ENCODE measurements around the gene TESK2. TPM values are rescaled to one million over a fixed set of nuclear protein-coding genes. Genes with fewer than 3 reads are reported as not detected.

Gene TESK2
- total and polyA plus RNA-seq, 2 of the 13 experiments (the other 11 are each of a cell fraction or from before 2014, with no cell fraction given): 5.5 to 9.6 TPM

DNA sequence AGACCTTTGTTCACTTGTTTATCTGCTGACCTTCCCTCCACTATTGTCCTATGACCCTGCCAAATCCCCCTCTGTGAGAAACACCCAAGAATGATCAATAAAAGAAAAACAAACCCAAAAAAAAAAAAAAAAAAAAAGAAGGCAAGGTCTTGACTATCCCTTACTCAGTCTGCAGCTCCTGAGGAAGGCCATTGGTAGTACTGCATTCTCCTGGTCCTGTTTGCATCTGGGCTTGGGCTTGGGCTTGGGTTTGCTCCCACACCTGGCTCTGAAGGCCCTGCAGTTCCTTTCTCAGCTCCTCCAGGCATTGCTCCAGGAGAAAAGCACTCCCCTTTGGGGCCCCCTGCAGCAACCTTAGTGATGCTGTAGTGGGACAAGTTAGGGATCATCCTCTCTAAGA lies 7.3 kb upstream of the TESK2 start (continued):
- no peak for TF ChIP-seq ARNT (IDR thresholded peaks at IDR 0.05)

DNA sequence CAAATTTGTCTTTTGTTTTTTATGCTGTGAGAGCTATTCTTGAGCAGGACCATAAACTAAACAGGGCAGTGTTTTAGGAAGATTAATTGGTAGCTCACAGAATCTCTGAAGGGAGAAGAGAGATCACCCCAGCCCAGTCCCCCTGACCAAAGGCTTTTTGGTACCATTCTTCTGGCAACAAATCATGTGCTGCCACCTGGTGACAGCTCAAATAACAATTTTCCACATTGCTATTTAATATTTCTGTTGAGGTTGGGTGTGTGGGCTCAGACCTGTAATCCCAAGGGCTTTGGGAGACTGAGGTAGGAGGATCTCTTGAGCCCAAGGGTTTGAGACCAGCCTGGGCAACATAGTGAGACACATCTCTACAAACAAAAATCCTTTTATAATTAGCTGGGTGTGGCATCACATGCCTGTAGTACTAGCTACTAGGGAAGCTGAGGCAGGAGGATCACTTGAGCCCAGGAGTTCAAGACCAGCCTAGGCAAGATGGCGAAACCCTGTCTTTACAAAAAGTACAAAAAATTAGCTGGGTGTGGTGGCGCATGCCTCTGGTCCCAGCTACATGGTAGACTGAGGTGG lies 2.2 kb upstream of the TESK2 start:
- Histone ChIP-seq H3K4me3 (replicated peaks in 1 of 3; ENCODE audit: insufficient read depth in 1 of 3, low read depth in 2 of 3, low read length in 3 of 3) (no peak overlapping the region), H3K4me2 (ENCODE audit: low read depth, low read length) (no peak overlapping the region), H4K20me1 (ENCODE audit: insufficient read depth, low read length) (no peaks in the 10 kb centered on the region), H3K4me1 (ENCODE audit: insufficient read depth, low read length) (peaks cover 26% of the 10 kb centered on the region), H3K9me3 (ENCODE audit: low read length) (no peaks in the 10 kb centered on the region), H2AFZ (ENCODE audit: low read length) (no peak overlapping the region), H3K27ac (ENCODE audit: extremely low read length, insufficient read depth, low read length) (no peak overlapping the region), H3K9ac (ENCODE audit: insufficient read depth, low read depth, low read length) (no peak overlapping the region), H3K79me2 (ENCODE audit: insufficient read depth, low read length) (peaks cover 2% of the 10 kb centered on the region), H3K36me3 (replicated peaks in 1 of 2; ENCODE audit: control insufficient read depth in 1 of 2, insufficient read depth in 2 of 2, low read length in 2 of 2) (peaks cover 0 to 8% of the 10 kb centered on the region in 2 experiments; a peak in 1 of 5 replicates), H3K27me3 (ENCODE audit: control insufficient read depth in 1 of 2, insufficient read depth in 2 of 2, low read length in 2 of 2) (no peaks in the 10 kb centered on the region; a peak in 1 of 5 replicates)
- ChIA-PET CTCF (ENCODE audit: low intra/inter-chr PET ratio, low total read pairs) (interaction anchor here (1.2 to 3.6 kb wide), 4 partner anchors 77 to 657 kb away, joined by 3 to 32 read pairs (median 4); no protein-coding TSS in a partner anchor), POLR2A (interaction anchor here (0.8 to 5.3 kb wide), 7 partner anchors 8 to 481 kb away, joined by 3 to 51 read pairs (median 4); partner anchors contain the start of genes HECTD3, MUTYH, NASP and PRDX1)
- no TSS peak for BruUV-seq (replicated peaks)
- 91% methylated on average over 2 of the region's 2 CpGs for WGBS (ENCODE audit: low lambda C conversion rate)
- peak; percentile 55 for DNase-seq (ENCODE audit: low spot score)
- no peak for ATAC-seq
- intact Hi-C loops (cut with micrococcal nuclease; ENCODE audit: unreplicated experiment) (loop anchor here (1.0 to 5.0 kb wide), 4 partner anchors 133 to 656 kb away; partner anchors contain the start of genes MUTYH and TOE1), in situ Hi-C loops (cut with HindIII; ENCODE audit: extremely low pct_ligation_motif_present, low pct_unique_long_range_greater_than_20kb) (loop anchor here (5.0 kb wide), 3 partner anchors 136 to 481 kb away; partner anchors contain the start of genes HECTD3 and UROD)
- FAIRE-seq: peak; percentile 80
- TF ChIP-seq SAP130 (CRISPR knock-in tag; IDR thresholded peaks at IDR 0.05; ENCODE audit: low read depth): 0 out of 2 replicates have a peak, but pooled peaks have one; percentile 12
- TF ChIP-seq STAG1 (CRISPR knock-in tag; IDR thresholded peaks at IDR 0.05): peak; percentile 90
- TF ChIP-seq, protein P1, sequence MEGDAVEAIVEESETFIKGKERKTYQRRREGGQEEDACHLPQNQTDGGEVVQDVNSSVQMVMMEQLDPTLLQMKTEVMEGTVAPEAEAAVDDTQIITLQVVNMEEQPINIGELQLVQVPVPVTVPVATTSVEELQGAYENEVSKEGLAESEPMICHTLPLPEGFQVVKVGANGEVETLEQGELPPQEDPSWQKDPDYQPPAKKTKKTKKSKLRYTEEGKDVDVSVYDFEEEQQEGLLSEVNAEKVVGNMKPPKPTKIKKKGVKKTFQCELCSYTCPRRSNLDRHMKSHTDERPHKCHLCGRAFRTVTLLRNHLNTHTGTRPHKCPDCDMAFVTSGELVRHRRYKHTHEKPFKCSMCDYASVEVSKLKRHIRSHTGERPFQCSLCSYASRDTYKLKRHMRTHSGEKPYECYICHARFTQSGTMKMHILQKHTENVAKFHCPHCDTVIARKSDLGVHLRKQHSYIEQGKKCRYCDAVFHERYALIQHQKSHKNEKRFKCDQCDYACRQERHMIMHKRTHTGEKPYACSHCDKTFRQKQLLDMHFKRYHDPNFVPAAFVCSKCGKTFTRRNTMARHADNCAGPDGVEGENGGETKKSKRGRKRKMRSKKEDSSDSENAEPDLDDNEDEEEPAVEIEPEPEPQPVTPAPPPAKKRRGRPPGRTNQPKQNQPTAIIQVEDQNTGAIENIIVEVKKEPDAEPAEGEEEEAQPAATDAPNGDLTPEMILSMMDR (CRISPR knock-in tag; IDR thresholded peaks at IDR 0.05): peak; percentile 79
- TF ChIP-seq, protein P2, sequence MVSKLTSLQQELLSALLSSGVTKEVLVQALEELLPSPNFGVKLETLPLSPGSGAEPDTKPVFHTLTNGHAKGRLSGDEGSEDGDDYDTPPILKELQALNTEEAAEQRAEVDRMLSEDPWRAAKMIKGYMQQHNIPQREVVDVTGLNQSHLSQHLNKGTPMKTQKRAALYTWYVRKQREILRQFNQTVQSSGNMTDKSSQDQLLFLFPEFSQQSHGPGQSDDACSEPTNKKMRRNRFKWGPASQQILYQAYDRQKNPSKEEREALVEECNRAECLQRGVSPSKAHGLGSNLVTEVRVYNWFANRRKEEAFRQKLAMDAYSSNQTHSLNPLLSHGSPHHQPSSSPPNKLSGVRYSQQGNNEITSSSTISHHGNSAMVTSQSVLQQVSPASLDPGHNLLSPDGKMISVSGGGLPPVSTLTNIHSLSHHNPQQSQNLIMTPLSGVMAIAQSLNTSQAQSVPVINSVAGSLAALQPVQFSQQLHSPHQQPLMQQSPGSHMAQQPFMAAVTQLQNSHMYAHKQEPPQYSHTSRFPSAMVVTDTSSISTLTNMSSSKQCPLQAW (CRISPR knock-in tag; IDR thresholded peaks at IDR 0.05): 0 out of 2 replicates have a peak, but pooled peaks have one; percentile 41
- TF ChIP-seq SMC3 (IDR thresholded peaks at IDR 0.05; ENCODE audit: low read length): peak; percentile 91
- TF ChIP-seq RAD21 (CRISPR knock-in tag; IDR thresholded peaks at IDR 0.05): peak; percentile 62; the same call in 1 of the 2 replicates
- TF ChIP-seq IKZF1 (IDR thresholded peaks at IDR 0.05): no peak
- TF ChIP-seq MEIS2 (CRISPR knock-in tag; IDR thresholded peaks at IDR 0.05): no peak
